Spleen (tissue), 11 donors: ENCODE measurements around the gene ZXDC. TPM values are rescaled to one million over a fixed set of nuclear protein-coding genes. Genes with fewer than 3 reads are reported as not detected.

ENCODE experiments used
- DNase-seq: peaks from one replicate; pipeline ENCODE4 v3.0.0-alpha.2; 2020
- H3K27ac ChIP-seq, 8 donors: fragments of 200-600 bp; sonication (generic) in 7 of 8; 1 replicate in 4 of 8; 2 replicates in 4 of 8; pipeline versions ENCODE4 v1.5.0 to v1.8.0; 2016 to 2021; ENCODE audit warnings: inconsistent platforms in 4 of 8, mild to moderate bottlenecking in 4 of 8, moderate library complexity in 1 of 8
- H3K27me3 ChIP-seq, 7 donors: fragments of 200-600 bp; sonication (generic) in 6 of 7; replicated peaks in 1 of 7; 1 replicate in 4 of 7; 2 replicates in 3 of 7; pipeline versions ENCODE4 v1.5.0 to v1.8.0; 2016 to 2021; ENCODE audit warnings: inconsistent platforms in 3 of 7, mild to moderate bottlenecking in 1 of 7
- H3K36me3 ChIP-seq, 6 donors: fragments of 200-600 bp; sonication (generic) in 5 of 6; 1 replicate in 4 of 6; 2 replicates in 2 of 6; pipeline versions ENCODE4 v1.5.0 to v1.8.0; 2016 to 2021; ENCODE audit warnings: inconsistent platforms in 2 of 6
- H3K4me1 ChIP-seq, 6 donors: fragments of 200-600 bp; sonication (generic) in 5 of 6; 1 replicate in 3 of 6; 2 replicates in 3 of 6; pipeline versions ENCODE4 v1.5.0 to v1.8.0; 2016 to 2021; ENCODE audit warnings: inconsistent platforms in 3 of 6
- H3K4me3 ChIP-seq, 8 donors: fragments of 200-600 bp; sonication (generic) in 7 of 8; 1 replicate in 4 of 8; 2 replicates in 4 of 8; pipeline versions ENCODE4 v1.5.0 to v1.8.0; 2016 to 2021; ENCODE audit warnings: inconsistent platforms in 4 of 8, mild to moderate bottlenecking in 4 of 8, moderate library complexity in 2 of 8
- H3K9me3 ChIP-seq, 8 donors: fragments of 200-600 bp; sonication (generic) in 7 of 8; 1 replicate in 4 of 8; 2 replicates in 4 of 8; pipeline versions ENCODE4 v1.5.0 to v1.8.0; 2016 to 2021; ENCODE audit warnings: inconsistent platforms in 4 of 8
- CTCF ChIP-seq, 11 experiments: fragments of 200-600 bp in 7 of 11; fragments of 450-650 bp in 4 of 11; sonication (generic) in 4 of 11; IDR thresholded peaks in 8 of 11; conservative IDR thresholded peaks in 3 of 11; 1 replicate in 7 of 11; 2 replicates in 4 of 11; pipeline versions ENCODE4 v1.4.0 to v1.8.0; 2016 to 2021; ENCODE audit warnings: antibody characterized with exemption in 11 of 11, inconsistent platforms in 4 of 11, mild to moderate bottlenecking in 1 of 11
- POLR2A ChIP-seq, 3 donors: fragments of 450-650 bp; IDR thresholded peaks; one replicate each; pipeline ENCODE4 v1.5.1; 2017; ENCODE audit warnings: antibody characterized with exemption in 3 of 3, mild to moderate bottlenecking in 1 of 3
- POLR2AphosphoS5 ChIP-seq, 3 donors: sonication (generic); formaldehyde crosslinking; IDR thresholded peaks; one replicate each; pipeline ENCODE4 v1.5.1; 2017; ENCODE audit warnings: antibody characterized with exemption in 3 of 3
- WGBS, 5 donors: extraction: QIAGEN DNeasy Blood & Tissue Kit in 3 of 5; methylation state at CpG; one replicate each; pipeline versions ENCODE4 v1.1.5 to v1.1.7; 2013 to 2018; 5-methylcytosine and 5-hydroxymethylcytosine counted together
- intact Hi-C: fragments of 100-400 bp; cut with DNase I; formaldehyde crosslinking; loops from one replicate; pipeline ENCODE4 v1.15.0; 2023; ENCODE audit warnings: low total_unique reads
- polyA plus RNA-seq, 3 donors: library from polyadenylated mRNA; stranded (reverse); fragments of 200-250 nt; gene quantifications; one replicate each; pipeline ENCODE4 v1.2.1, GENCODE V29; 2013
- total RNA-seq, 7 donors: library from RNA; depleted of rRNA in 3 of 7; stranded (reverse); fragments of >200 nt in 3 of 7; fragmentation: NEBNext Ultra II Directional in 4 of 7; extraction: Animal tissue kit (Norgen Biotek cat#: 25700) in 4 of 7; gene quantifications; one replicate each; pipeline versions ENCODE4 v1.1.0 to v1.2.1, GENCODE V29; 2016 to 2021
- donor health status: healthy with polysubstance abuse.
- donor health status: DM: no; HTN: no; CAD: no; lungs with moderate emphysema.
- donor health status: DM: no; HTN: no; CAD: no.
- donor health status: Bipolar disorder and iron deficiency.
- donor health status: healthy.
- donor health status: DM: no; HTN: no; CAD: no.
- donor health status: DM: yes; HTN: yes; CAD: no.

The ZXDC gene
- total and polyA plus RNA-seq, 10 donors, result 7.5 to 75.3 (median 48.1) TPM

- TF ChIP-seq CTCF (IDR thresholded peaks at IDR 0.05 in 8 of 11, conservative IDR thresholded peaks at IDR 0.05 in 3 of 11) (no peak), POLR2A (IDR thresholded peaks at IDR 0.05) (no peak), POLR2AphosphoS5 (IDR thresholded peaks at IDR 0.05) (no peak)
- no peaks in the 10 kb centered on the region for H3K9me3 ChIP-seq
- no peaks in the 10 kb centered on the region for H3K36me3 ChIP-seq
- H3K4me3 ChIP-seq, result no peak overlapping the region
- H3K27ac ChIP-seq, result peak overlapping the region in 6 of 8 donors; percentile 59 to 86 (median 76)
- peaks cover 9 to 83% (median 47%) of the 10 kb centered on the region in 6 donors for H3K4me1 ChIP-seq
- DNase-seq, result peak; percentile 69
- WGBS, 5 donors, result 62 to 77% (median 69%) methylated on average over 14 of the region's 14 CpGs
- intact Hi-C loops, result no loop called here
- H3K27me3 ChIP-seq, result no peaks in the 10 kb centered on the region
Measured at GRCh38 chr3:126486360-126486847, 10.7 kb upstream of the ZXDC start.

GRCh38 chr3:126485956-126486355 lies 10.3 kb upstream of the ZXDC start:
- WGBS, 5 donors, result 88 to 98% (median 96%) methylated on average over 8 to 9 of the region's 9 CpGs
- H3K27me3 ChIP-seq, result no peaks in the 10 kb centered on the region

GRCh38 chr3:126485176-126485897 lies 9.6 kb upstream of the ZXDC start:
- H3K4me1 ChIP-seq, result peaks cover 9 to 74% (median 41%) of the 10 kb centered on the region in 6 donors
- 76 to 89% (median 84%) methylated on average over 8 of the region's 8 CpGs for WGBS, 5 donors
- no peaks in the 10 kb centered on the region for H3K27me3 ChIP-seq
- H3K4me3 ChIP-seq, result no peak overlapping the region
- H3K9me3 ChIP-seq, result no peaks in the 10 kb centered on the region
- TF ChIP-seq POLR2A (IDR thresholded peaks at IDR 0.05), result no peak
- TF ChIP-seq CTCF (IDR thresholded peaks at IDR 0.05 in 8 of 11, conservative IDR thresholded peaks at IDR 0.05 in 3 of 11), result no peak
- TF ChIP-seq POLR2AphosphoS5 (IDR thresholded peaks at IDR 0.05), result no peak
- H3K36me3 ChIP-seq, result no peaks in the 10 kb centered on the region
- DNase-seq, result peak; percentile 17
- intact Hi-C loops, result no loop called here
- peak overlapping the region in 1 of 8 donors; percentile 86 for H3K27ac ChIP-seq

More at GRCh38 chr3:126485956-126486355, 10.3 kb upstream of the ZXDC start:
- intact Hi-C loops, result no loop called here
- Histone ChIP-seq H3K4me3 (no peak overlapping the region), H3K9me3 (no peaks in the 10 kb centered on the region), H3K27ac (peak overlapping the region in 6 of 8 donors; percentile 49 to 86 (median 74)), H3K4me1 (peaks cover 9 to 80% (median 44%) of the 10 kb centered on the region in 6 donors), H3K36me3 (no peaks in the 10 kb centered on the region)
- no peak for TF ChIP-seq CTCF (IDR thresholded peaks at IDR 0.05 in 8 of 11, conservative IDR thresholded peaks at IDR 0.05 in 3 of 11)
- TF ChIP-seq POLR2A (IDR thresholded peaks at IDR 0.05), result no peak
- TF ChIP-seq POLR2AphosphoS5 (IDR thresholded peaks at IDR 0.05), result no peak
- DNase-seq, result peak; percentile 46

GRCh38 chr3:126484662-126485061 lies 9.0 kb upstream of the ZXDC start:
- peak; percentile 67 for DNase-seq
- no peak for TF ChIP-seq CTCF (IDR thresholded peaks at IDR 0.05 in 8 of 11, conservative IDR thresholded peaks at IDR 0.05 in 3 of 11)
- TF ChIP-seq POLR2A (IDR thresholded peaks at IDR 0.05), result no peak
- no peak for TF ChIP-seq POLR2AphosphoS5 (IDR thresholded peaks at IDR 0.05)

More at GRCh38 chr3:126484662-126485061, 9.0 kb upstream of the ZXDC start:
- WGBS, 5 donors, result 72 to 95% (median 80%) methylated on average over 3 of the region's 3 CpGs
- H3K4me3 ChIP-seq, result no peak overlapping the region
- no peaks in the 10 kb centered on the region for H3K36me3 ChIP-seq
- intact Hi-C loops, result no loop called here
- H3K9me3 ChIP-seq, result no peaks in the 10 kb centered on the region
- H3K27me3 ChIP-seq, result no peaks in the 10 kb centered on the region
- H3K4me1 ChIP-seq, result peaks cover 9 to 67% (median 37%) of the 10 kb centered on the region in 6 donors
- H3K27ac ChIP-seq, result peak overlapping the region in 1 of 8 donors; percentile 33
